ENCODE results near the gene RNF220. TPM values are rescaled to one million over a fixed set of nuclear protein-coding genes. Genes with fewer than 3 reads are reported as not detected.

Gene RNF220
- total RNA-seq, 1 experiment from 2014 or later, result 66.6 TPM

DNA sequence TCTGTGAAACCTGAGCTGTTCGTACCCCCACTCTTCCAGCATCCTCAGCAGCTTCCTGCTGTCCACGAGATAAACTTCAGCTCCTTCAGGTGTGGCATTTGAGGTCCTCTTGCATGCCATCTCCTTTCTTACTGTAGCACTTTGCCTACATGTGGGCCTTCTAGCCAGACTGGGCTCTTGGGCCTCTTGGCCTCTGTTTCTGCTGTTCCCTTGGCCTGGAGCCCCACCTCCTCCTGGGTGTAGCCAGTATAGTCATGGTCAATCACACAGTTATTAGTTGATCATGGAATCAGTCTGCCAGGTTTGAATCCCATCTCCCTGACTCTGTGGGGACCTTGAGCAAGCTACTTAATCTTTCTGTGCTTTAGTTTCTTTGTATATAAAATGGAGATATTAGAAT is 242.8 kb downstream of the RNF220 start:
- H3F3A ChIP-seq (ENCODE audit: low read length, unreplicated experiment), result no peaks in the 10 kb centered on the region
- no peaks in the 10 kb centered on the region for H3K79me2 ChIP-seq (ENCODE audit: low read length)
- ChIA-PET CTCF (no interaction called here), POLR2A (ENCODE audit: unreplicated experiment) (no interaction called here)
- H3K9me3 ChIP-seq (ENCODE audit: low read length), result no peaks in the 10 kb centered on the region
- no peaks in the 10 kb centered on the region for H3K27me3 ChIP-seq (ENCODE audit: low read length)
- H3K4me1 ChIP-seq (ENCODE audit: insufficient read depth, low read length), result no peaks in the 10 kb centered on the region
- H3K9ac ChIP-seq (ENCODE audit: low read length), result no peak overlapping the region
- H3K36me3 ChIP-seq (ENCODE audit: low read depth, low read length), result peaks cover 9% of the 10 kb centered on the region; the same call in 1 of the 2 replicates
- no peak overlapping the region for H3K4me3 ChIP-seq (ENCODE audit: low read length)
- no peak overlapping the region for H3K4me2 ChIP-seq (ENCODE audit: low read length)
- ATAC-seq, result no peak
- DNase-seq, result no peak
- H4K20me1 ChIP-seq (ENCODE audit: low read length), result no peaks in the 10 kb centered on the region
- no TSS peak for BruUV-seq (replicated peaks)
- H3K27ac ChIP-seq (ENCODE audit: low read length), result no peak overlapping the region
- H2AFZ ChIP-seq (ENCODE audit: low read length), result no peak overlapping the region
- no peaks in the 10 kb centered on the region for H3K9me2 ChIP-seq (replicated peaks; ENCODE audit: low read length)
- TF ChIP-seq, protein P1, sequence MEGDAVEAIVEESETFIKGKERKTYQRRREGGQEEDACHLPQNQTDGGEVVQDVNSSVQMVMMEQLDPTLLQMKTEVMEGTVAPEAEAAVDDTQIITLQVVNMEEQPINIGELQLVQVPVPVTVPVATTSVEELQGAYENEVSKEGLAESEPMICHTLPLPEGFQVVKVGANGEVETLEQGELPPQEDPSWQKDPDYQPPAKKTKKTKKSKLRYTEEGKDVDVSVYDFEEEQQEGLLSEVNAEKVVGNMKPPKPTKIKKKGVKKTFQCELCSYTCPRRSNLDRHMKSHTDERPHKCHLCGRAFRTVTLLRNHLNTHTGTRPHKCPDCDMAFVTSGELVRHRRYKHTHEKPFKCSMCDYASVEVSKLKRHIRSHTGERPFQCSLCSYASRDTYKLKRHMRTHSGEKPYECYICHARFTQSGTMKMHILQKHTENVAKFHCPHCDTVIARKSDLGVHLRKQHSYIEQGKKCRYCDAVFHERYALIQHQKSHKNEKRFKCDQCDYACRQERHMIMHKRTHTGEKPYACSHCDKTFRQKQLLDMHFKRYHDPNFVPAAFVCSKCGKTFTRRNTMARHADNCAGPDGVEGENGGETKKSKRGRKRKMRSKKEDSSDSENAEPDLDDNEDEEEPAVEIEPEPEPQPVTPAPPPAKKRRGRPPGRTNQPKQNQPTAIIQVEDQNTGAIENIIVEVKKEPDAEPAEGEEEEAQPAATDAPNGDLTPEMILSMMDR (conservative IDR thresholded peaks at IDR 0.05; ENCODE audit: low read depth, low read length), result no peak
- no peak for TF ChIP-seq EZH2 (IDR thresholded peaks at IDR 0.05; ENCODE audit: low read length, unreplicated experiment)
- intact Hi-C loops (cut with micrococcal nuclease), result no loop called here

DNA sequence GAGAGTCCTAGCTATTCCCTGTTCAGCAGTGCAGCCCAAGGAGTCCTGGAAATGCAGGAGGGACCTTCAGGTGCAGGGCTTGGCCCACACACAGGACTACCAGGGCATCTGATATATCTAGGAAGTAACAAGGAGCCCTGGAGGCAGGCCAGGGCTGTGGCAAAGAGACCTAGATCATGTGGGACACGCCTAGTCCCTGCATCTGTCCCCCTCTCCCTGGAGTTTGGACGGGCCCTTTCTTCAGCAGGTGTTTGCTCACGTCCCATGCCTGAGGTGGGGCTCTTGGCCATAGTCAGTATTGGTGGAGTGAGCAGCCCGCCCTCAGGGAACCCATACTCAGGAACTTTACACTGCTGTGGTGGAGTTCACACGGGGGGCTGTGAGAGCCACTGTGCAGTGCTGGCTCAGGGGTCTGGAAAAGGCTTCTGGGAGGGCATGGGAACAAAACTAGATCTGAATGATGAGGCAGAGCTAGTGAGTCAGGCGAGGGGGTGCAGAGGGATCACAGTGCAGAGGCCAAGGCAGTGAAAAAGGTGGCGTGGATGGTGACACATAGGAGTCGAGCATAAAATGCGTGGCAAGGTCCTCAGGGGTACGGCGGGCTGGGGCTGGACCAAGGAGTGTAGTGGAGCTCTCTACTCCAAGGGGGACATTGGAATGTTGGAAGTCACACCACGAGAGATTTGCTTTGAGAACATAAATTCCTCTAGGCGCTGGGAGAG is 243.6 kb downstream of the RNF220 start:
- no peak for DNase-seq
- H3F3A ChIP-seq (ENCODE audit: low read length, unreplicated experiment), result no peaks in the 10 kb centered on the region
- no peak overlapping the region for H3K4me3 ChIP-seq (ENCODE audit: low read length)
- intact Hi-C loops (cut with micrococcal nuclease), result no loop called here
- ChIA-PET CTCF (no interaction called here), POLR2A (ENCODE audit: unreplicated experiment) (no interaction called here)
- no peak overlapping the region for H3K4me2 ChIP-seq (ENCODE audit: low read length)
- no peak overlapping the region for H3K9ac ChIP-seq (ENCODE audit: low read length)
- H3K27me3 ChIP-seq (ENCODE audit: low read length), result no peaks in the 10 kb centered on the region
- H3K79me2 ChIP-seq (ENCODE audit: low read length), result no peaks in the 10 kb centered on the region
- peaks cover 9% of the 10 kb centered on the region; the same call in 1 of the 2 replicates for H3K36me3 ChIP-seq (ENCODE audit: low read depth, low read length)
- TF ChIP-seq, protein P1 (conservative IDR thresholded peaks at IDR 0.05; ENCODE audit: low read depth, low read length), result no peak
- no peak for TF ChIP-seq EZH2phosphoT487 (IDR thresholded peaks at IDR 0.05; ENCODE audit: borderline replicate concordance, low read length)
- TF ChIP-seq EZH2 (IDR thresholded peaks at IDR 0.05; ENCODE audit: low read length, unreplicated experiment), result no peak
- H3K4me1 ChIP-seq (ENCODE audit: insufficient read depth, low read length), result no peaks in the 10 kb centered on the region
- no peak for ATAC-seq
- no peak overlapping the region for H2AFZ ChIP-seq (ENCODE audit: low read length)
- BruUV-seq (replicated peaks), result no TSS peak
- no peaks in the 10 kb centered on the region for H3K9me3 ChIP-seq (ENCODE audit: low read length)
- no peak overlapping the region for H3K27ac ChIP-seq (ENCODE audit: low read length)
- no peaks in the 10 kb centered on the region for H3K9me2 ChIP-seq (replicated peaks; ENCODE audit: low read length)
- no peaks in the 10 kb centered on the region for H4K20me1 ChIP-seq (ENCODE audit: low read length)

DNA sequence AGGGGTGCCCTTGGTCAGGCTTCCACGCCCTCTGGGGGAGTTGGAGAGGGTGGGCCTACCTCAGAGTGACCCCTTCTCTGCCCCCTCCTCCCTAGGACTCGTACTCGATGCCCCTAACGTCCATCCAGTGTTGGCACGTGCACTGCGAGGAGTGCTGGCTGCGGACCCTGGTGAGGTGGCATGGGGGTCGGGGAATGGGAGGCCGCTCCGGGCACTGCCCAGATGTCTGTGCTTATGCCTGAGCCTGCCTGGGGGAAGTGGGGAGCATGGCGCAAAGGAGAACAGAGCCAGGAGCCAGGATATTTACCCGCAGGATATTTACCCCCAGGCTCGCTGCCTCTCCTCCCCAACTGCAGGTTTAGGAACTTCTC is 244.7 kb downstream of the RNF220 start:
- H3K9ac ChIP-seq (ENCODE audit: low read length), result no peak overlapping the region
- no peaks in the 10 kb centered on the region for H3F3A ChIP-seq (ENCODE audit: low read length, unreplicated experiment)
- no peaks in the 10 kb centered on the region for H3K9me3 ChIP-seq (ENCODE audit: low read length)
- no peak for DNase-seq
- TF ChIP-seq EZH2phosphoT487 (IDR thresholded peaks at IDR 0.05; ENCODE audit: borderline replicate concordance, low read length) (no peak), EZH2 (IDR thresholded peaks at IDR 0.05; ENCODE audit: low read length, unreplicated experiment) (no peak)
- TF ChIP-seq, protein P1 (conservative IDR thresholded peaks at IDR 0.05; ENCODE audit: low read depth, low read length), result no peak
- intact Hi-C loops (cut with micrococcal nuclease), result no loop called here
- ChIA-PET CTCF (no interaction called here), POLR2A (ENCODE audit: unreplicated experiment) (no interaction called here)
- no peak overlapping the region for H2AFZ ChIP-seq (ENCODE audit: low read length)
- H3K4me3 ChIP-seq (ENCODE audit: low read length), result no peak overlapping the region
- H3K9me2 ChIP-seq (replicated peaks; ENCODE audit: low read length), result no peaks in the 10 kb centered on the region
- no peaks in the 10 kb centered on the region for H3K4me1 ChIP-seq (ENCODE audit: insufficient read depth, low read length)
- peaks cover 9% of the 10 kb centered on the region; the same call in 1 of the 2 replicates for H3K36me3 ChIP-seq (ENCODE audit: low read depth, low read length)
- no peaks in the 10 kb centered on the region for H4K20me1 ChIP-seq (ENCODE audit: low read length)
- no peak for ATAC-seq
- no peaks in the 10 kb centered on the region for H3K27me3 ChIP-seq (ENCODE audit: low read length)
- no TSS peak for BruUV-seq (replicated peaks)
- H3K79me2 ChIP-seq (ENCODE audit: low read length), result no peaks in the 10 kb centered on the region
- H3K27ac ChIP-seq (ENCODE audit: low read length), result no peak overlapping the region
- H3K4me2 ChIP-seq (ENCODE audit: low read length), result no peak overlapping the region
